GM21367 (cell line): ENCODE data around the gene SPRED1.
A peak's percentile ranks its signal among the peaks of the same experiment; 100 is the strongest.

Experiments
- ATAC-seq: cut with Tn5 transposase; IDR thresholded peaks from one replicate; pipeline ENCODE4 v1.9.1; 2021; ENCODE audit not compliant: unreplicated experiment

Gene SPRED1

GRCh38 chr15:38349251-38349650 is 96.6 kb downstream of the SPRED1 start:
- ATAC-seq = no peak

- ATAC-seq = no peak
Measured at GRCh38 chr15:38351466-38351865, 98.8 kb downstream of the SPRED1 start.

DNA sequence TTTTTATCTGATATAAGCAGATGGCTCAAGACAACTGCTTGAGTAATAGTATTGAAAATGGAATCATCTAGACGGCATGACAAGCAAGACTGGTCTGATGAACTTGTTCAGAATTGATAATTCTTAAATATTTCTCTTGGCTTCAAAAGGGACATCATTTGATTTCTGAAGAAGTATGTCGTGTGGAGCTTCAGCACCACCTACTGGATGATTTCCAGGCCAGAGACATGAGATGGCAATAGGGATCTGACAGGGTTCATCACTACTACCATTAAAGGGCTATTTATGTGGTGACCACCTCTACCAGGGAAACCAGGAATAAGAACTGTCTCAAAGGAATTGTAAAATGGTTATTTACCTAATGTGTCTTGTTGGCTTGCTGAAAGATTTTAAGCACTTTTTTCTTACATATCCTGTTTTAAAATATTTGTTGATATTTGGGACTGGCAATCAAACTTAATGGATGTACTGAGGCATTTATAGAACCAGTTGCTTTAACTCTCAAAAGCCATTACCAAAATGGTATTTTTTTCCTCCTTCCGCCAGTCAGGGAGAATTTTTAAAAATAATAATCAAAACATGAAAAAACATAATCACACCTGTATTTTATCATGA is 101.8 kb downstream of the SPRED1 start:
- ATAC-seq = no peak

DNA sequence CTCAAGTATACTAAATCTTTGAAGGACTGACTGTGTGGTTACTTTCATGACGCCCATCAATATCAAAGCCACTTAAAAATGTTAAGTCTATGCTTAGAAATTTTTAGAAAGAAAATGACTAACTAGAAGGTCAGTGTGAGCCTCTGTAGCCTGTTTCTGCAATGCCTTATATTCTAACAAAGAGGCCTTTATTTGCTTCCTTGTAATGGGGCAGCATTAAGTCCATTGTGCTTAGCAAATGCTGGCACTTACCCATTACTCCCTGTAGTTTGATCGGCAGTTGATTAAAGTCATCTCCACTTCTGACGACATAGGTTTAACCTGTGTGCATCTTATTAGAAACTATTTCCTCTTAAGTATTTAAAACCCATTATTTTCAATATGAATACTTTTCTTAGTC is 109.7 kb downstream of the SPRED1 start:
- no peak for ATAC-seq

DNA sequence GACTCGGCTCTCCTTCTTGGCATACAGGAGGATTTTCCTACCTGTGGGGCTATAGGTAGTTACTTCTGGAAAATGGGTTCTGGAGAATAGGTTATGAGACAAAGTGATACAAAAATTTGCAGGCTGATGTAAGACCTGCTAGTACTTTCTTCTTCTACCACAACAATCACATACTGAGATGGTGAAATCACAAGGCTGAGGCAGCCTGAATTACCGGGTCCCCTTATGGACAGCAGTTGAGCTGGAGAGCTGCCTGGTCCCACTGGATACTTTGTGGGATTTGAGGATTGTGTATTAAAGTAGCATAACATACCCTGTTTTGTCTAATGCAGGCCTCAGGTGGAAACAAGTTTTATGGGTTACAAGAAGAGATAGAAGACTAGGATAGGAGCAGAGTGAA is 114.8 kb downstream of the SPRED1 start:
- ATAC-seq = no peak

DNA sequence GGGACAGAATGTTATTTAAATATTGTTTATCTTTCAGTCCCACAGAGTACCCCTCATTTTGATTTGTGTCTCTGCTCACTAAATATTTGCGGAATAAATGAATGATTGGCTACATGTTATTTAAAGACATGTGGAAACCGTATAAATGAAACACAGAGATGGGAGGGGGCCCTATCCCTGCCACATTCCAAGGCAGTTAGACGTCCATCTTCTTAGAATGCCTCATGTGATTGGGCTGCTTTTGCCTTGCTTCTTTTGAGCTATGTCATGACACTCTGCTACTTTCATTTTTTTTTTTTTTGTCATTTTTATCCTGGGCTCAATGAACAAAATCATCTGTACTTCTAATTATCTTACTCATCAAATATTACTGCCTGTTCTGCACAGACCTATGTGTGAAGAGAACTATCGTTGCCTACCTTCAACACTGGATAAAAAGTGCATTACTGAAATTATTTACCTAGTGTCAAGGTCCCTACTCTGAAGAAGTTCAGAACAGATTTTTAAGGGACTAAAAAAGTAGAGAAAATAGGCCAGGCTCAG is 117.4 kb downstream of the SPRED1 start:
- ATAC-seq = no peak

DNA sequence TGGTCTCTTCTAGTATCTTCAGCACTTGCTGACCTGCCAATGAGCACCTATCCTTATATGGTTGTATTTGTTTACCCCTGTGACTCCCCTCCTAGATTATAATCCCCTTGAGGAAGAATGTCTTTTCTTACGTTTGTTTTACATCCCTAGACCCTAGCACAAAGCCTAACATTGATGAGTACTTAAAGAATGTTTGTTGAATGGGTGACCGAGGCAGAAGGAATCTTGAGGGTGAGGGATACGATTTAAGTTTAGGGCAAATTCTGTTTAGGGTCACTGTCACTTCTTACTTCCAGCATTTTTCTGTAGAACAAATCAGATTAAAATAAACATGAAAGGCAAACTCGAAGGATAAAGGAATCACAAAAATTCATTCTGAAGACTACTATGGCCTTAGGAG is 120.4 kb downstream of the SPRED1 start:
- ATAC-seq = no peak

DNA sequence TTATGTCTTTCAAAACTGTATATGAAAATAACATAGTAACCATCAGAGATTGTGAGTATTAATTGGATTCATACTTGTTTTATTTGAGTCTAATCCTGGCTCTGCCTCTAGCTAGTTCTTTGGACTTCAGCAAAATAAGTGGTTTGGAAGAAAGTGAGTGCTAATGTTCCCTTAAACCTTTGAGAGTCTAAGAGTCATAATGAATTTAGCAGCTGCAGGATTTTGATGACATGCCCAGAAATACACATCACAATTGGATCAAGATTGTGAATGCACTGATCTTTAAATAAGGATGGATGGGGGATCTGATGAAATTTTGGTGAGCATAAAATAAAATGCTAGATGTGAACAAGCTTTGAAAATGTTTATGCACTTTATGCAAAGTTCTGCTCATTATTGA is 121.4 kb downstream of the SPRED1 start:
- no peak for ATAC-seq

DNA sequence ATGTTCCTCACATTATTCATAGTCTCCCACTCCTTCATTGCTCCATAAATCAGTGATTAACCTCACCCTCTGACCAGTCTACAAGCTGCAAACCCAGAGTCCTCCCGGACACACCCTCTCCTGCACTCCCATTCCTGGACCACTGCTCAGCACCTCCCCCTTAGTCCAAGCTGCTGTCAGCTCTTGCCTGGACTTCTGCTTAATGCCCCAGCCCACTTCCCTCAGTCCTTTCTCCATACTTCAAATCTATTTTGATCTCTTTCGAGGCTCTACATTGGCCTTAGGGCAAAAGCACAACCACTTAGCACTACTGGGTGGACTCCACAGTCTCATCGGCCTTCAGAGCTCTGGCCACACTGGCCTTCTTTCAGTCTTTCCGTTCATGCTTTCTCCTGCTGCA is 121.9 kb downstream of the SPRED1 start:
- no peak for ATAC-seq

DNA sequence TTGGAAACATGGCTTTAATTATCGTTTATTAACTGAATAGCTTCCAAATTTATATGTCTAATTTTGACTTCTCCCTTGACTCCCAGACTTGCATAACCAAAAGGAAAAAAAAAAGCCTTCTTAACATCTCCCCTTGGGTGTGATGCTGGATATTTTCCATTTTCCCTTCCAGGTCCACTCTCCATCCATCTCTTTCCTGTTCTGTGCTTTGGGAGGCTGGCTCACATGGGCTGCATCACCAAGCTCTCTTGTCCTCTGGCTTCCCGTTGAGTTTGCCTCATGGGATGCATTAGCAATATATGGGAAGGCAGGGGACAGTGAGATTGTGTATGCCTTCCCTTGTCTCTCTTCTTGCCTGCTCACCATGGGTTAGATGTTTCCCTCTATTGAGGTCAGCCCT is 123.4 kb downstream of the SPRED1 start:
- ATAC-seq = no peak

DNA sequence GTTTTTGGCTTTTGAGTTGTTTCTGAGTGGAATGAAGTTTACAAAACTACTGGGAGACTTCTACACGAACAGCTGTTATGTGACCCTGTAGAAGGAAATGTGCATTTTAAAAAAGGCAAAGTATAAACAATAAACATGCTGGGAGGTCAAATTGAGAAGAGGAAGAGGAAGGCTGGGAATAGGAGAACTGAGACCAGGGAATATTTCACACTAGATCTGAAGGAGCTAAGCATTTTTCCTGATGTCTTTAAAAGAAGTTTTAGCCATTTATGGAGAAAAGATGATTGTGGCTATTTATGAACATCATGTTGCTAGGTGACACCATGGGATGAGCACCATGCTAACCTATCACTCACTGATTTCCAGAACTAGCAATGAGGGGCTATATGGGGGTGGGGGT is 125.0 kb downstream of the SPRED1 start:
- ATAC-seq = no peak

DNA sequence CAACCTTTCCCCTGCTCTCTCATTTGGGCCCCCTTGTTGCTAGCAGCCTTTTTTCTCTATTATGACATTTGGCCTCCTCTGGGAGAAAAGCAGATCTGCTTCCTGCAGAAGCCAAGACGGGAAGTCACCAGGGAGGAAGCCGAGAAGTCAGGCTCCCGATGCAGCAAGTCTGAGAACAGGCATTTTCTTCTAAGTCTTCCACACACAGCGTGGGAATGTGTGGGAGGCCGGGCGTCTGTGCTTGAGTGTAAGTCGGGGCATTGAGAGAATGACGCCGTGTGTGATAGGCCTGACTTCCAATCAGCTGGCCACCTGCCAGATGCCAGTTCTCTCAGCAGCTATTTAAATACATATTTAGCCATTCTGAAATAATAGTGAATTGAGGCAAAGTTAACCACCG is 125.5 kb downstream of the SPRED1 start:
- no peak for ATAC-seq

- peak; percentile 88 for ATAC-seq
Measured at GRCh38 chr15:38389924-38390542, 137.4 kb downstream of the SPRED1 start.

DNA sequence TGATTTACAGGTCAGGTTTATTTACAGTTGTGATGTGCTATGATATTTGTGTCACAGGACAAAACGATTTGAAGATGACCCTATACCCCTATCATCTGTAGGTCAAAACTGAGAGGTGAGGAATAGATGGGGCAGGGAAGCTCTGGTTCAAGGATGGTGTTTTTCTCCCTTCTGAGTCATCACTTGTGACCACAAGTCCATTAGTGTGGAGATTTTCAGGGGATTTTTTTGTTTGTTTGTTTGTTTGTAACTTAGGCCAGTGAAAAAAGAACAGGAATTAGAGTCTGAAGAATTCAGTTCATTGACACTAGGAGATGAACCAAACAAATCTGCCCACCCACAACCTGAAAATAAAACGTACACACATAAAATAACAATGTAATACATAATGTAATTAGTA is 138.6 kb downstream of the SPRED1 start:
- no peak for ATAC-seq

- no peak for ATAC-seq
Measured at GRCh38 chr15:38398134-38398533, 145.5 kb downstream of the SPRED1 start.

DNA sequence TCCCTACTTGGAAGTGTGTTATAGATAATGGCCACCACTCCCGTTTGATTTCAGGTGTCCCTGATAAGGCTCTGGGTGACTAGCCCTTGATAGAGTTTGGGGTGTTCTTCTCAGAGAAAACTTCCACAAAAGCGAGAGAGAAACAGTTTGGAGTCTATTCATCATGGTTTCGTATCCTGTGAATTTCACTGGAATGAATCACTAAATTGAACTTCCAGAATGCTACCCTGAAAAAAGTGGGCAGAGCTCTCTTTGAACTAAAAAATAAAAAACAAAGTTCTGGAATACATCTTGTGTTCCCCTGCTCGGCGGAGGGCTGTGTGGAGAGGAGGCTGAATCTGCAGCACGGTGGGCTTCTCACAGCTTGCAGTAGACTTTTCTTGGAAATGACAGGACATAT is 148.5 kb downstream of the SPRED1 start:
- ATAC-seq = no peak

GRCh38 chr15:38401701-38402100 is 149.1 kb downstream of the SPRED1 start:
- no peak for ATAC-seq

DNA sequence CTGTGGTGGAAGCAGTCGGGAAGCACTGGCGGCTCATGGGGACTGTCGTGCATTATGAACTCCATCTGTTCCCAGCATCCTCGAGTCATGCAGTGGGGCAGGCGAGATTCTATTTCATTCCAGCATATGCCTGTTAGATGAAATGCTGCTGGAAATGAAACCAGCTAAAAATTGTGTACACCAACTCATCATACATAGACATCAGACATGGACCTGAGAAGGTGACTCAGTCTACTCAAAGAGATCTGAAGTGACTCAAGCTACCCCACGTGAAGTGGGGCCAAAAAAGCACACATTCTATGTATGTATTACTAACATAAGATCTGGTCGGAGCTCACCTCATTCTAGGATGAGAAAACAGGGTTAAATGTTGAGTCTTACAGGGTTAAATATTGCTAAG is 153.8 kb downstream of the SPRED1 start:
- no peak for ATAC-seq
